HG02623 (cell line): ENCODE results near the gene ADAP1.
"Not testable (repeated sequence)": the region's sequence is repeated elsewhere in the genome, so short reads cannot be mapped to it uniquely, and the experiment has no call there.

Experiments
- ATAC-seq: cut with Tn5 transposase; IDR thresholded peaks from one replicate; pipeline ENCODE4 v1.9.1; 2021; ENCODE audit warnings: moderate library complexity; ENCODE audit not compliant: unreplicated experiment

The ADAP1 gene

GRCh38 chr7:883055-884021 is 71.1 kb downstream of the ADAP1 start:
- ATAC-seq = no peak

DNA sequence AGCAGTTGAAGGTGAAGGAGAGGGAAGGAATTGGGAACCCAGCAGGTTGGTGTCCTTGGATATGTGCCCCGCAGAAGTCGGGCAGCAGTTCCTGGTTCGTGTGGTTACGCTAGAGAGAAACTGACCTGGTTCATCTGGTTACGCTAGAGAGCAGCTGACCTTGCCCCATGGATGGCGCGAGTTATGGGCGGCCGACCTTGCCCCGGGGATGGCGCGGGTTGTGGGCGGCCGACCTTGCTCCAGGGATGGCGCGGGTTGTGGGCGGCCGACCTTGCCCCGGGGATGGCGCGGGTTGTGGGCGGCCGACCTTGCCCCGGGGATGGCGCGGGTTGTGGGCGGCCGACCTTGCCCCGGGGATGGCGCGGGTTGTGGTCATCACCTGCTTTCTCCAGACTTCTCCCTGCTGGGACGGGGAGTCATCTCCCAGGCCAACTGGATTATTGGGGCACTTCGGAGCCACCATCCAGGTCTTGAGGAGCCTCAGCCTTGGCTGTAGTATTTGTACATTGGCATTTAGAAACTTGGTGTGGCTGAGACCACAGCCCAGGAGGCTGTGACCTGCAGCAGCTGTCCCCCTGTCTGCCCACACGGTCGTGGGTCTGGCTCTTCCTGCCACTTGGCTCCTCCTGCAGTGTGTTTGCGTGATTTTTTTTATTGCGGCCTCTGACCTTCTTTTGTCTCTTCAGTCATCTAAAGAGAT is 72.0 kb downstream of the ADAP1 start:
- no peak for ATAC-seq

DNA sequence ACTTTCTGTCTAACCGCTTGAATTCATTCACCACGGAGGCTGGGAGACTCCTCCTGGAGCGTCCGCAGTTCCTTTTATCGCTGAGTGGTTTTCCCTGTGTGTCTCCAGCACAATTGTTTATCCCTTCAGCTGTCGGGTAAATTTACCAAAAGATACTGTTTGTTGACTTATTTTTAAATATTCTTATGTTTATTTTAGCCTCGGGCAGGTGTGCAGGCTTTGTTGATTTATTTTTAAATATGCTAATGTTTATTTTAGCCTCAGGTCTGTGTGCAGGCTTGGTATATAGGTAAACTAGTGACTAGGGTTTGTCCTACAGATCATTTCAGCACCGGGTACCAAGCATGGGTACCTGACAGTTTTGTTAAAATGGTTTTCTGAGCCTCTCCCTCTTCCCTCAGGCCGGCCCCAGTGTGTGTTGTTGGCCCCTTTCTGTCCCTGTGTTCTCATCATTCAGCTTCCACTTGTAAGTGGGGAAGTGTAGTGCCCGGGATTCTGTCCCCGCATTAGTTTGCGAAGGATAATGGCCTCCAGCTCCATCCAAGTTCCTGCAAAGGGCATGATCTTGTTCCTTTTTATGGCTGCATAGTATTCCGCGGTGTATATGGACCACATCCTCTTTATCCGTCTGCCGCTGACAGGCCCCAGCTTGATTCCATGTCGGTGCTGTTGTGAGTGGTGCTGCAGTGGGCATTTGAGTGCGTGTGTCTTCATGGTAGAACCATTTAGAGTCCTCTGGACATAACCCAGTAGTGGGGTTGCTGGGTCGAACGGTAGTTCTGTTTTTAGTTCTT is 72.8 kb downstream of the ADAP1 start:
- ATAC-seq = no peak

DNA sequence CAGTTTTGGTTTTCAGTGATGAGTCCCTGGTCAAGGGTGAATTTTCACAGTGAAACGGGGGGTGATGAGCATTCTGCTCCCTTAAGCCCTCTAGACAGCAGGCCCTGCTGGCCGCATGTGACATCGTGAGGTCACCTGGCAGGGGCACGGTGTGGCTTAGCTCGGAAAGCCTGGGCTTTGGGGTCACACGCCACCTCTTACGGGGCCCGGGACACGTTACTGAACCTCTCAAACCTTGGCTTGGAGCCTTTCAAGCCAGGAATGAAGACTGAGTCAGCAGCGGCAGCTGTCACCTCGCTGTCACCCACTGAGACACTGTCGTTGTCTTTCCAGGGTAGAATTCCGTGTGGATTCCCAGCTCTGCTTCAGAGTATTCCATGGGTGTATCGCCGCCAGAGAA is 74.0 kb downstream of the ADAP1 start:
- ATAC-seq = no peak

DNA sequence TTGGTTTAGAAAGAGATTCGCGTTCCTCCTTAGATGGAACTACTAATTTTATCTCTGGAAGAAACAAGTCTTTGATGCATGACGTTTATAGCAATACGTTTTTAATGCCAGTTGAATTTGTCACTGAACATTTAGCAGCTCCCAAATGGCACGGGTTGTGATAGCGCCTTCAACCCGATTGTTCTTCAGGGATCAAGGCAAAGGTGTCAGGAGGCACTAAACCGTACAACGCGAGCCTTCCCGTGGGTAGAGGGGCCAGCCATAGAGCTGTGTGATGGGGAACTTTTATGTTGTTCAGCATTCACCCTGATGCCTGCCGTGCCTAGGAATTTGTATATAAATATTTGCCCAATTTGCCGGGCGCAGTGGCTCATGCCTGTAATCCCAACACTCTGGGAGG is 74.8 kb downstream of the ADAP1 start:
- no peak for ATAC-seq

GRCh38 chr7:879093-879492 is 75.4 kb downstream of the ADAP1 start:
- ATAC-seq = no peak

- no peak for ATAC-seq
Measured at GRCh38 chr7:877312-878232, 76.9 kb downstream of the ADAP1 start.

- peak; percentile 17 for ATAC-seq
Measured at GRCh38 chr7:876972-877311, 77.5 kb downstream of the ADAP1 start.

GRCh38 chr7:876077-876971 is 78.2 kb downstream of the ADAP1 start, which contains the start of gene GET4:
TSS of gene GET4 (plus strand) at chr7:876554. CDS start at chr7:876646, 92 bp downstream.
- ATAC-seq = peak; percentile 73

- ATAC-seq = no peak
Measured at GRCh38 chr7:875476-876076, 78.9 kb downstream of the ADAP1 start.

GRCh38 chr7:875051-875450 is 79.4 kb downstream of the ADAP1 start:
- no peak for ATAC-seq

DNA sequence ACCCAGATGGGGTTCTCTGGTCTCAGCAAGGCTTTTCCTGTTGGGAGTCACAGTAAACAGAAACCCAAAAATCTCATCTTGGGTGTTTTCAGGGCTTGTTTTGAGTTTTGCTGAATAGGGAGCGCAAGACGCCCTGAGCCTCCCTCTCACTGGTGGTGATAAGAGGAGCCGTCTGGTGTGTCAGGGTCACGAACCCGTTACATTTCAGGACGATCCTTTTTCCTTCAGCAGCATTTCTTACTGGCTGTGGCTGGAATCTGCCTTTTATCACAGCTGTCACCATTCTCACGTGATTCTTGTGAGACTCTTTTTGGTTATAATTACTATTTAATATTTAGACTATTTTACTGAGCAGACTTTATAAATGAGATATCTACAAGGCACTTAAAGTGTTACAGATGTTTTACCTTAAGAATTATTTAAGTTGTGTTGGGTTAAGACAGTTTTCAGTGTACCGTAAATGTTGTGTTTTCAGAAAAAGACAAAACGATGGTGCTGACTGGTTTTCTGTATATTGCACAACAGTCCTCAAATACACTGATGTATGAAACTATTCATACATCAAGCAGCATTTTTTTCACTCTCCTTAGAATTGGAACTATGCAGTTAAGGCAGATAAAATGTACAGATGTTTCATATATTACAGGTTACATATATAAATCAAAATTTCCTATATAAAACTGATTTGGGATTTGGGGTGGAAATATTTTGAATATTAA is 80.3 kb downstream of the ADAP1 start:
- no peak for ATAC-seq

GRCh38 chr7:873367-874002 is 81.0 kb downstream of the ADAP1 start:
- no peak for ATAC-seq

DNA sequence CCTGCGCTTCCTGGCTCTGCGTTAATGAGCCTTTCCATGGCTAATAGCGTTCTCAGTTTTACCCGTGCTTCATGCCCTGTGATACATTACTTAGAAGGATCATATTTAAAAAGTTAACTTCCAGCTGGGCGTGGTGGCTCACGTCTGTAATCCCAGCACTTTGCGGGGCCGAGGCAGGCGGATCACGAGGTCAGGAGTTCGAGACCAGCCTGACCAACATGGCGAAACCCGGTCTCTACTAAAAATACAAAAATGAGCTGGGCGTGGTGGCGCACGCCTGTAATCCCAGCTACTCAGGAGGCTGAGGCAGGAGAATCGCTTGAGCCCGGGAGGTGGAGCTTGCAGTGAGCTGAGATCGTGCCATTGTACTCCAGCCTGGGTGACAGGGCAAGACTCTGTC is 81.8 kb downstream of the ADAP1 start:
- ATAC-seq = not testable (repeated sequence)

- no peak for ATAC-seq
Measured at GRCh38 chr7:871900-872537, 82.5 kb downstream of the ADAP1 start.

GRCh38 chr7:869348-869747 is 85.1 kb downstream of the ADAP1 start:
- no peak for ATAC-seq

DNA sequence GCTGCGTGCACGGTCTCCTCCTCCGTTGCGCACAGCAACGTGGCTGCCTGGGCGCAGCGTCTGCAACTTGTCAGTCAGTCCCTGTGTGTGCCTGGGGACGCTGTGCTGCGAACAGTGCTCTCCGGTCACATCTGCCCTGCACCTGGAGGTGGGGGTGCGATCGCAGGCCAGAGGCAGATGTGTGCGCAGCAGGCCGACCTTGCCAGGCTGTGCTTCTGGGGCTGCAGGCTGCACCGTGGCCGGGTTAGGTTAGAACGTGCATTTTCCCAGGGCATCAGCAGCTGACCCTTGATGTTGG is 86.3 kb downstream of the ADAP1 start:
- no peak for ATAC-seq
